ENCODE data around the gene MRPS7.

Gene MRPS7

DNA sequence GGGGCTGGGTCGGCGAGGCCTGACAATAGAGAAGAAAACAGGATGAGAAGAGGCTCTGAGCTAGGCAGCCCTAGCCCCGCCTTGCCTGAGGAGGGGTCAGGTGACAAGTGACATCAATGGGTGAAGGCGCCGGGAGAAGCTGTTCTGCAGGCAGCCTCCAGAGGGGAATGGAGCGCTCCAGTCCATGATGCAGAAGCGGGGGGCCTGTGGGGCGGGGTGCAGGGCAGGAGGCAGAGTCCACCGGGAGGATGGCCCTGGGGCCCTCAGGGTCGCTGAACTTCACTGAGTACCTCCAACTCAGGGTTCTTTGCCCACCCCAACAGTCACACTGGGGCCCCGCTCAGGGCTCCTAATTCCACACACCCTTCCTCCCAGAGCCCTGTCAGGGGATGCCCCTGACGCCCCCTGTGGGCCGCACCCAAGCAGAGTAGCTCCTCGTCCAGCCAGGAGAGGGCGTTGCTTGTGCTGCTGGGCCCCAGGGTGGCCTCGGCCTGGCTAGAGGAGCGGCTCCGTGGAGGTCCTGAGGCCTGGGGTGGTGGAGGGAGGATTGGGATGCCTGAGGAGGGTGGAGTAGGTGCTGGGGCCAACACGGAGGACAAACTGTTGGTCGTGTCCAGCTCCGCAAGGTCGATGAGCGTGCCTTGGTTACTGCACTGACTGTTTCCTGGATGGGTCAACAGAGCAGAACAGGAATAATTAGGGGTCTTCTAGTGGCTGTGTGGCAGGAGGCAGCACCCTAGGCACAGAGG lies 21.1 kb upstream of the MRPS7 start:
- Histone ChIP-seq H3K9me3 (ENCODE audit: control insufficient read depth, insufficient read depth, low read depth, low read length) (no peaks in the 10 kb centered on the region), H3K4me3 (ENCODE audit: low read depth, low read length) (no peak overlapping the region), H3K27ac (ENCODE audit: extremely low read depth, low read depth, low read length) (peak overlapping the region; percentile 17; the same call in 1 of the 2 replicates), H3K4me1 (ENCODE audit: control insufficient read depth, insufficient read depth, low read length) (no peaks in the 10 kb centered on the region), H3K36me3 (ENCODE audit: control insufficient read depth in 2 of 2, insufficient read depth in 1 of 2, low read length in 2 of 2) (peaks cover 32 to 100% of the 10 kb centered on the region in 2 experiments)
- ChIA-PET CTCF (interaction anchor here (0.6 to 7.4 kb wide), 42 partner anchors 9 to 509 kb away, joined by 3 to 74 read pairs (median 4); partner anchors contain the start of genes GGA3, MIF4GD, MRPS7 and TSEN54), POLR2A (interaction anchor here (0.5 to 3.5 kb wide), 8 partner anchors 9 to 196 kb away, joined by 3 to 26 read pairs (median 4); partner anchors contain the start of genes GGA3, MIF4GD, MRPS7 and SLC25A19)
- TF ChIP-seq, protein P1, sequence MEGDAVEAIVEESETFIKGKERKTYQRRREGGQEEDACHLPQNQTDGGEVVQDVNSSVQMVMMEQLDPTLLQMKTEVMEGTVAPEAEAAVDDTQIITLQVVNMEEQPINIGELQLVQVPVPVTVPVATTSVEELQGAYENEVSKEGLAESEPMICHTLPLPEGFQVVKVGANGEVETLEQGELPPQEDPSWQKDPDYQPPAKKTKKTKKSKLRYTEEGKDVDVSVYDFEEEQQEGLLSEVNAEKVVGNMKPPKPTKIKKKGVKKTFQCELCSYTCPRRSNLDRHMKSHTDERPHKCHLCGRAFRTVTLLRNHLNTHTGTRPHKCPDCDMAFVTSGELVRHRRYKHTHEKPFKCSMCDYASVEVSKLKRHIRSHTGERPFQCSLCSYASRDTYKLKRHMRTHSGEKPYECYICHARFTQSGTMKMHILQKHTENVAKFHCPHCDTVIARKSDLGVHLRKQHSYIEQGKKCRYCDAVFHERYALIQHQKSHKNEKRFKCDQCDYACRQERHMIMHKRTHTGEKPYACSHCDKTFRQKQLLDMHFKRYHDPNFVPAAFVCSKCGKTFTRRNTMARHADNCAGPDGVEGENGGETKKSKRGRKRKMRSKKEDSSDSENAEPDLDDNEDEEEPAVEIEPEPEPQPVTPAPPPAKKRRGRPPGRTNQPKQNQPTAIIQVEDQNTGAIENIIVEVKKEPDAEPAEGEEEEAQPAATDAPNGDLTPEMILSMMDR (tag by site-specific recombination; IDR thresholded peaks at IDR 0.05): peak; percentile 93
- TF ChIP-seq ZNF629 (tag by site-specific recombination; IDR thresholded peaks at IDR 0.05) (peak; percentile 68; the same call in 1 of the 2 replicates), KLF8 (tag by site-specific recombination; IDR thresholded peaks at IDR 0.05) (peak; percentile 59; the same call in 1 of the 2 replicates), ZNF394 (tag by site-specific recombination; IDR thresholded peaks at IDR 0.05; ENCODE audit: borderline replicate concordance) (peak; percentile 69), ZNF423 (tag by site-specific recombination; IDR thresholded peaks at IDR 0.05) (peak; percentile 95), ZNF324 (tag by site-specific recombination; IDR thresholded peaks at IDR 0.05) (no peak), ZNF24 (tag by site-specific recombination; IDR thresholded peaks at IDR 0.05) (peak; percentile 63; the same call in 1 of the 2 replicates), KLF1 (tag by site-specific recombination; IDR thresholded peaks at IDR 0.05) (peak; percentile 93), ZNF670 (tag by site-specific recombination; IDR thresholded peaks at IDR 0.05; ENCODE audit: low read depth) (no peak), ZNF366 (tag by site-specific recombination; conservative IDR thresholded peaks at IDR 0.05) (0 out of 2 replicates have a peak, but pooled peaks have one; percentile 37), ZNF654 (tag by site-specific recombination; IDR thresholded peaks at IDR 0.05; ENCODE audit: low read depth) (peak; percentile 48), ZNF660 (tag by site-specific recombination; IDR thresholded peaks at IDR 0.05) (peak; percentile 52; the same call in 1 of the 2 replicates), WT1 (tag by site-specific recombination; IDR thresholded peaks at IDR 0.05) (peak; percentile 26; the same call in 1 of the 2 replicates), GLIS1 (tag by site-specific recombination; IDR thresholded peaks at IDR 0.05) (peak; percentile 89), ZNF341 (tag by site-specific recombination; IDR thresholded peaks at IDR 0.05; ENCODE audit: low read depth) (peak; percentile 38; the same call in 1 of the 2 replicates), ZBTB17 (tag by site-specific recombination; IDR thresholded peaks at IDR 0.05) (peak; percentile 84), SP2 (tag by site-specific recombination; IDR thresholded peaks at IDR 0.05) (peak; percentile 41), ZSCAN30 (tag by site-specific recombination; IDR thresholded peaks at IDR 0.05) (0 out of 2 replicates have a peak, but pooled peaks have one; percentile 48), ZSCAN23 (tag by site-specific recombination; IDR thresholded peaks at IDR 0.05) (0 out of 2 replicates have a peak, but pooled peaks have one; percentile 54), IKZF3 (tag by site-specific recombination; IDR thresholded peaks at IDR 0.05) (0 out of 2 replicates have a peak, but pooled peaks have one; percentile 17), ZNF114 (tag by site-specific recombination; IDR thresholded peaks at IDR 0.05) (no peak), OVOL3 (tag by site-specific recombination; IDR thresholded peaks at IDR 0.05) (no peak), ZBTB48 (tag by site-specific recombination; IDR thresholded peaks at IDR 0.05) (peak; percentile 91), ZNF623 (tag by site-specific recombination; IDR thresholded peaks at IDR 0.05) (no peak), ZNF837 (tag by site-specific recombination; IDR thresholded peaks at IDR 0.05) (0 out of 2 replicates have a peak, but pooled peaks have one; percentile 42), ZNF560 (tag by site-specific recombination; IDR thresholded peaks at IDR 0.05; ENCODE audit: borderline replicate concordance) (no peak)
- TF ChIP-seq, protein P2, sequence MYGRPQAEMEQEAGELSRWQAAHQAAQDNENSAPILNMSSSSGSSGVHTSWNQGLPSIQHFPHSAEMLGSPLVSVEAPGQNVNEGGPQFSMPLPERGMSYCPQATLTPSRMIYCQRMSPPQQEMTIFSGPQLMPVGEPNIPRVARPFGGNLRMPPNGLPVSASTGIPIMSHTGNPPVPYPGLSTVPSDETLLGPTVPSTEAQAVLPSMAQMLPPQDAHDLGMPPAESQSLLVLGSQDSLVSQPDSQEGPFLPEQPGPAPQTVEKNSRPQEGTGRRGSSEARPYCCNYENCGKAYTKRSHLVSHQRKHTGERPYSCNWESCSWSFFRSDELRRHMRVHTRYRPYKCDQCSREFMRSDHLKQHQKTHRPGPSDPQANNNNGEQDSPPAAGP (tag by site-specific recombination; IDR thresholded peaks at IDR 0.05): peak; percentile 82; the same call in 1 of the 2 replicates
- TF ChIP-seq, protein P3, sequence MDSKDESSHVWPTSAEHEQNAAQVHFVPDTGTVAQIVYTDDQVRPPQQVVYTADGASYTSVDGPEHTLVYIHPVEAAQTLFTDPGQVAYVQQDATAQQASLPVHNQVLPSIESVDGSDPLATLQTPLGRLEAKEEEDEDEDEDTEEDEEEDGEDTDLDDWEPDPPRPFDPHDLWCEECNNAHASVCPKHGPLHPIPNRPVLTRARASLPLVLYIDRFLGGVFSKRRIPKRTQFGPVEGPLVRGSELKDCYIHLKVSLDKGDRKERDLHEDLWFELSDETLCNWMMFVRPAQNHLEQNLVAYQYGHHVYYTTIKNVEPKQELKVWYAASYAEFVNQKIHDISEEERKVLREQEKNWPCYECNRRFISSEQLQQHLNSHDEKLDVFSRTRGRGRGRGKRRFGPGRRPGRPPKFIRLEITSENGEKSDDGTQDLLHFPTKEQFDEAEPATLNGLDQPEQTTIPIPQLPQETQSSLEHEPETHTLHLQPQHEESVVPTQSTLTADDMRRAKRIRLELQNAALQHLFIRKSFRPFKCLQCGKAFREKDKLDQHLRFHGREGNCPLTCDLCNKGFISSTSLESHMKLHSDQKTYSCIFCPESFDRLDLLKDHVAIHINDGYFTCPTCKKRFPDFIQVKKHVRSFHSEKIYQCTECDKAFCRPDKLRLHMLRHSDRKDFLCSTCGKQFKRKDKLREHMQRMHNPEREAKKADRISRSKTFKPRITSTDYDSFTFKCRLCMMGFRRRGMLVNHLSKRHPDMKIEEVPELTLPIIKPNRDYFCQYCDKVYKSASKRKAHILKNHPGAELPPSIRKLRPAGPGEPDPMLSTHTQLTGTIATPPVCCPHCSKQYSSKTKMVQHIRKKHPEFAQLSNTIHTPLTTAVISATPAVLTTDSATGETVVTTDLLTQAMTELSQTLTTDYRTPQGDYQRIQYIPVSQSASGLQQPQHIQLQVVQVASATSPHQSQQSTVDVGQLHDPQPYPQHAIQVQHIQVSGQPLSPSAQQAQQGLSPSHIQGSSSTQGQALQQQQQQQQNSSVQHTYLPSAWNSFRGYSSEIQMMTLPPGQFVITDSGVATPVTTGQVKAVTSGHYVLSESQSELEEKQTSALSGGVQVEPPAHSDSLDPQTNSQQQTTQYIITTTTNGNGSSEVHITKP (tag by site-specific recombination; IDR thresholded peaks at IDR 0.05): peak; percentile 83
- TF ChIP-seq, protein P4, sequence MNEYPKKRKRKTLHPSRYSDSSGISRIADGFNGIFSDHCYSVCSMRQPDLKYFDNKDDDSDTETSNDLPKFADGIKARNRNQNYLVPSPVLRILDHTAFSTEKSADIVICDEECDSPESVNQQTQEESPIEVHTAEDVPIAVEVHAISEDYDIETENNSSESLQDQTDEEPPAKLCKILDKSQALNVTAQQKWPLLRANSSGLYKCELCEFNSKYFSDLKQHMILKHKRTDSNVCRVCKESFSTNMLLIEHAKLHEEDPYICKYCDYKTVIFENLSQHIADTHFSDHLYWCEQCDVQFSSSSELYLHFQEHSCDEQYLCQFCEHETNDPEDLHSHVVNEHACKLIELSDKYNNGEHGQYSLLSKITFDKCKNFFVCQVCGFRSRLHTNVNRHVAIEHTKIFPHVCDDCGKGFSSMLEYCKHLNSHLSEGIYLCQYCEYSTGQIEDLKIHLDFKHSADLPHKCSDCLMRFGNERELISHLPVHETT (tag by site-specific recombination; IDR thresholded peaks at IDR 0.05): 0 out of 2 replicates have a peak, but pooled peaks have one; percentile 33

Measured in HEK293 (cell line).